Measurements from ENCODE around the gene IRF5.
A peak's percentile ranks its signal among the peaks of the same experiment; 100 is the strongest.

The IRF5 gene

GRCh38 chr7:128937647-128938543 lies at the start of gene IRF5:
IRF5 (plus strand) TSS chr7:128937927; CDS start chr7:128942082, 4,155 bp downstream.
- peak; percentile 78 for DNase-seq

- no peak for DNase-seq
Measured at GRCh38 chr7:128888039-128888755, 49.5 kb upstream of the IRF5 start.

- DNase-seq, result no peak
Measured at GRCh38 chr7:128888756-128889095, 49.0 kb upstream of the IRF5 start.

GRCh38 chr7:128889121-128889520 lies 48.6 kb upstream of the IRF5 start:
- DNase-seq, result no peak

- DNase-seq, result peak; percentile 35
Measured at GRCh38 chr7:128890306-128891109, 47.2 kb upstream of the IRF5 start.

GRCh38 chr7:128891110-128891941 lies 46.4 kb upstream of the IRF5 start:
- no peak for DNase-seq

- no peak for DNase-seq
Measured at GRCh38 chr7:128891942-128892269, 45.8 kb upstream of the IRF5 start.

- DNase-seq, result no peak
Measured at GRCh38 chr7:128892521-128893250, 45.0 kb upstream of the IRF5 start.

GRCh38 chr7:128893251-128894100 lies 44.3 kb upstream of the IRF5 start:
- DNase-seq, result no peak

GRCh38 chr7:128894101-128894440 lies 43.7 kb upstream of the IRF5 start:
- no peak for DNase-seq

- no peak for DNase-seq
Measured at GRCh38 chr7:128895320-128895719, 42.4 kb upstream of the IRF5 start.

GRCh38 chr7:128899392-128899791 lies 38.3 kb upstream of the IRF5 start:
- no peak for DNase-seq

- no peak for DNase-seq
Measured at GRCh38 chr7:128900237-128900636, 37.5 kb upstream of the IRF5 start.

GRCh38 chr7:128902761-128903585 lies 34.8 kb upstream of the IRF5 start:
- DNase-seq, result peak; percentile 59

GRCh38 chr7:128903621-128904361 lies 33.9 kb upstream of the IRF5 start:
- DNase-seq, result no peak

- DNase-seq, result peak; percentile 82
Measured at GRCh38 chr7:128904381-128905197, 33.1 kb upstream of the IRF5 start.

GRCh38 chr7:128906001-128906765 lies 31.5 kb upstream of the IRF5 start:
- no peak for DNase-seq
